H1 (cell line): ENCODE results near the gene NENF. TPM values are rescaled to one million over a fixed set of nuclear protein-coding genes. Genes with fewer than 3 reads are reported as not detected.

Experiments used
- CTCF ChIA-PET: fragments of 300-600 bp; sonication (Branson Sonifier 250); formaldehyde crosslinking; loops from one replicate; lab custom pipeline; 2021; ENCODE audit not compliant: partially characterized antibody; lab: Charles Lee
- POLR2A ChIA-PET: fragments of 300-600 bp; sonication (Branson Sonifier 250); formaldehyde crosslinking; loops from one replicate; lab custom pipeline; 2021; ENCODE audit warnings: inconsistent platforms; ENCODE audit not compliant: partially characterized antibody; lab: Charles Lee
- DNase-seq, 2 experiments: peaks; one replicate each; pipeline versions ENCODE4 v3.0.0 to v3.0.0-alpha.2; 2010 to 2022; ENCODE audit warnings: low spot score in 2 of 2, low read depth in 1 of 2, mixed read lengths in 1 of 2
- FAIRE-seq: peaks from 2 replicates; lab custom pipeline; 2011; peaks lifted over from hg19 to GRCh38; lab: Jason Lieb, UNC
- H2AFZ ChIP-seq: 2 replicates; pipeline ENCODE4 v1.8.1; 2012; ENCODE audit warnings: low read length, inconsistent platforms
- H2AK5ac ChIP-seq: 2 replicates; pipeline ENCODE4 v1.6.1; 2013; ENCODE audit warnings: low read depth, low read length
- H2BK120ac ChIP-seq: replicated peaks from 2 replicates; pipeline ENCODE3; 2013; ENCODE audit warnings: low read depth, low read length, inconsistent platforms
- H2BK12ac ChIP-seq: 2 replicates; pipeline ENCODE4 v1.6.1; 2013; ENCODE audit warnings: low read depth, low read length
- H2BK15ac ChIP-seq: 2 replicates; pipeline ENCODE4 v1.6.1; 2013; ENCODE audit warnings: low read length
- H2BK20ac ChIP-seq: 2 replicates; pipeline ENCODE4 v1.6.1; 2013; ENCODE audit warnings: low read length
- H2BK5ac ChIP-seq: 2 replicates; pipeline ENCODE4 v1.6.1; 2013; ENCODE audit warnings: low read depth, low read length
- H3K14ac ChIP-seq: 2 replicates; pipeline ENCODE4 v1.6.1; 2013; ENCODE audit warnings: inconsistent platforms; ENCODE audit not compliant: insufficient read length
- H3K18ac ChIP-seq: 2 replicates; pipeline ENCODE4 v1.6.1; 2013; ENCODE audit warnings: low read length; ENCODE audit errors: extremely low read depth
- H3K23ac ChIP-seq: 2 replicates; pipeline ENCODE4 v1.6.1; 2013; ENCODE audit warnings: inconsistent platforms; ENCODE audit not compliant: insufficient read length
- H3K23me2 ChIP-seq: 2 replicates; pipeline ENCODE4 v1.6.1; 2013; ENCODE audit warnings: low read depth, low read length
- H3K27ac ChIP-seq: 2 replicates; pipeline ENCODE4 v1.6.1; 2011; ENCODE audit warnings: low read depth, low read length, inconsistent platforms
- H3K27me3 ChIP-seq, 4 experiments: replicated peaks in 1 of 4; 1 replicate in 1 of 4; 2 replicates in 3 of 4; pipeline versions ENCODE4 v1.6.1 to v1.8.1; 2011 to 2013; ENCODE audit warnings: low read length in 3 of 4, mild to moderate bottlenecking in 3 of 4, inconsistent platforms in 2 of 4, mixed read lengths in 2 of 4, moderate library complexity in 1 of 4; ENCODE audit not compliant: control insufficient read depth in 3 of 4, insufficient read depth in 3 of 4; ENCODE audit errors: extremely low read depth in 1 of 4
- H3K36me3 ChIP-seq, 4 experiments: 2 replicates each; pipeline versions ENCODE4 v1.6.1 to v1.8.1; 2011 to 2013; ENCODE audit warnings: mild to moderate bottlenecking in 4 of 4, low read length in 3 of 4, moderate library complexity in 2 of 4, control low read depth in 1 of 4, inconsistent platforms in 1 of 4; ENCODE audit not compliant: insufficient read depth in 4 of 4, control insufficient read depth in 2 of 4
- H3K4ac ChIP-seq: replicated peaks from 2 replicates; pipeline ENCODE3; 2013; ENCODE audit warnings: low read length, low read depth, mixed read lengths, inconsistent platforms; ENCODE audit not compliant: insufficient read length
- H3K4me1 ChIP-seq, 4 experiments: replicated peaks in 1 of 4; 1 replicate in 1 of 4; 2 replicates in 3 of 4; pipeline versions ENCODE4 v1.6.1 to v1.8.1; 2011 to 2013; ENCODE audit warnings: low read length in 3 of 4, inconsistent platforms in 2 of 4, mixed read lengths in 1 of 4; ENCODE audit not compliant: insufficient read depth in 4 of 4, control insufficient read depth in 3 of 4
- H3K4me2 ChIP-seq, 2 experiments: 2 replicates each; pipeline versions ENCODE4 v1.6.1 to v1.8.1; 2011 to 2013; ENCODE audit warnings: low read depth in 2 of 2, low read length in 2 of 2, control low read depth in 1 of 2, inconsistent platforms in 1 of 2, mild to moderate bottlenecking in 1 of 2; ENCODE audit not compliant: insufficient read depth in 1 of 2
- H3K4me3 ChIP-seq, 4 experiments: fragments of 200-600, 300-600 bp in 1 of 4; sonication (generic), shearing (Covaris generic), sonication (Bioruptor Twin) in 1 of 4; 2 replicates each; pipeline versions ENCODE4 v1.5.1 to v1.8.1; 2011 to 2016; ENCODE audit warnings: low read length in 4 of 4, low read depth in 3 of 4, control low read depth in 2 of 4, inconsistent platforms in 2 of 4, mild to moderate bottlenecking in 2 of 4, mixed read lengths in 1 of 4, moderate library complexity in 1 of 4; ENCODE audit not compliant: insufficient read depth in 2 of 4; ENCODE audit errors: extremely low read depth in 1 of 4
- H3K56ac ChIP-seq: replicated peaks from 2 replicates; pipeline ENCODE3; 2013; ENCODE audit warnings: low read depth, mild to moderate bottlenecking, mixed read lengths, low read length, inconsistent platforms; ENCODE audit not compliant: insufficient read length
- H3K79me1 ChIP-seq: 2 replicates; pipeline ENCODE4 v1.6.1; 2013; ENCODE audit warnings: low read depth, low read length, control low read depth
- H3K79me2 ChIP-seq, 2 experiments: 2 replicates each; pipeline versions ENCODE4 v1.6.1 to v1.8.1; 2012 to 2013; ENCODE audit warnings: low read length in 2 of 2, mild to moderate bottlenecking in 2 of 2, inconsistent platforms in 1 of 2; ENCODE audit not compliant: insufficient read depth in 2 of 2, control insufficient read depth in 1 of 2
- H3K9ac ChIP-seq, 4 experiments: replicated peaks in 1 of 4; 1 replicate in 1 of 4; 2 replicates in 3 of 4; pipeline versions ENCODE4 v1.6.1 to v1.8.1; 2011 to 2013; ENCODE audit warnings: low read depth in 3 of 4, low read length in 3 of 4, control low read depth in 2 of 4, mild to moderate bottlenecking in 2 of 4, moderate library complexity in 2 of 4, inconsistent platforms in 1 of 4; ENCODE audit errors: extremely low read depth in 1 of 4
- H3K9me3 ChIP-seq, 2 experiments: 2 replicates each; pipeline versions ENCODE4 v1.6.1 to v1.8.1; 2012 to 2013; ENCODE audit warnings: mild to moderate bottlenecking in 2 of 2, moderate library complexity in 2 of 2, control low read depth in 1 of 2, inconsistent platforms in 1 of 2, low read depth in 1 of 2, low read length in 1 of 2, mixed read lengths in 1 of 2; ENCODE audit not compliant: insufficient read depth in 2 of 2
- H4K20me1 ChIP-seq, 2 experiments: replicated peaks in 1 of 2; 2 replicates each; pipeline versions ENCODE3 to v1.8.1; 2011 to 2013; ENCODE audit warnings: inconsistent platforms in 2 of 2, low read length in 2 of 2, mild to moderate bottlenecking in 1 of 2; ENCODE audit not compliant: insufficient read depth in 2 of 2, control insufficient read depth in 1 of 2
- H4K5ac ChIP-seq: 2 replicates; pipeline ENCODE4 v1.6.1; 2013; ENCODE audit warnings: low read length, low read depth, mixed read lengths, inconsistent platforms; ENCODE audit not compliant: insufficient read length
- H4K8ac ChIP-seq: 2 replicates; pipeline ENCODE4 v1.8.0; 2013; ENCODE audit warnings: mild to moderate bottlenecking, moderate library complexity, low read length, inconsistent platforms; ENCODE audit not compliant: insufficient read depth; ENCODE audit errors: extremely low read depth
- H4K91ac ChIP-seq: replicated peaks from 2 replicates; pipeline ENCODE3; 2013; ENCODE audit warnings: low read length, mixed read lengths, inconsistent platforms; ENCODE audit not compliant: insufficient read length
- FOSL1 ChIP-seq: IDR thresholded peaks from 2 replicates; pipeline ENCODE4 v1.6.1; 2011; ENCODE audit warnings: mild to moderate bottlenecking, low read depth, low read length, moderate library complexity; ENCODE audit not compliant: insufficient read depth
- GABPA ChIP-seq: IDR thresholded peaks from 2 replicates; pipeline ENCODE4 v1.6.1; 2011; ENCODE audit warnings: mild to moderate bottlenecking, low read length, moderate library complexity, borderline replicate concordance; ENCODE audit not compliant: insufficient read depth
- HDAC6 ChIP-seq: IDR thresholded peaks from one replicate; pipeline ENCODE4 v1.7.1; 2012; ENCODE audit warnings: low read depth, mild to moderate bottlenecking, inconsistent platforms, low read length, moderate library complexity
- KDM5A ChIP-seq: fragments of 200-600 bp; IDR thresholded peaks from 2 replicates; pipeline ENCODE4 v1.7.1; 2012; ENCODE audit warnings: mild to moderate bottlenecking, low read length, inconsistent platforms, mixed read lengths
- NANOG ChIP-seq: IDR thresholded peaks from 2 replicates; pipeline ENCODE4 v1.6.1; 2011; ENCODE audit warnings: low read length, low read depth, mild to moderate bottlenecking, inconsistent platforms; ENCODE audit not compliant: insufficient read depth, poor library complexity, severe bottlenecking
- RAD21 ChIP-seq, 2 experiments: IDR thresholded peaks in 1 of 2; conservative IDR thresholded peaks in 1 of 2; 2 replicates each; pipeline ENCODE4 v1.6.1; 2011; ENCODE audit warnings: low read depth in 2 of 2, low read length in 2 of 2, improper control_type of control experiment in 1 of 2, inconsistent platforms in 1 of 2, mild to moderate bottlenecking in 1 of 2, moderate library complexity in 1 of 2
- SP4 ChIP-seq: IDR thresholded peaks from 2 replicates; pipeline ENCODE4 v1.6.1; 2012; ENCODE audit warnings: low read length, inconsistent platforms
- WGBS, 2 experiments: shearing (Covaris generic) in 1 of 2; methylation state at CpG; one replicate each; pipeline versions ENCODE4 v1.1.6 to v1.1.7; 2013 to 2015; ENCODE audit warnings: low lambda C conversion rate in 2 of 2, mixed read lengths in 2 of 2, inconsistent platforms in 1 of 2, low coverage in 1 of 2, missing lambda C conversion rate in 1 of 2; ENCODE audit not compliant: insufficient replicate concordance in 2 of 2, insufficient coverage in 1 of 2, insufficient read length in 1 of 2; ENCODE audit errors: extremely low coverage in 1 of 2, missing lambda C conversion rate in 1 of 2; 5-methylcytosine and 5-hydroxymethylcytosine counted together
- polyA plus RNA-seq, 7 experiments: library from polyadenylated mRNA; depleted of rRNA in 3 of 7; stranded (reverse) in 5 of 7; unstranded in 2 of 7; fragments of >200 nt in 5 of 7; fragments of 200-250 nt in 2 of 7; gene quantifications; 1 replicate in 5 of 7; 2 replicates in 1 of 7; 4 replicates in 1 of 7; pipeline versions ENCODE4 v1.2.1 to v1.2.3, GENCODE V29; 2011 to 2013; ENCODE audit warnings: missing spikeins in 2 of 7, mixed read lengths in 2 of 7
- total RNA-seq: library from RNA; stranded (reverse); fragmentation: NEBNext Ultra II Directional; extraction: Animal tissue kit (Norgen Biotek cat#: 25700); gene quantifications from 2 replicates; pipeline ENCODE4 v1.2.1, GENCODE V29; 2021
- TF ChIP-seq, protein P1 (sequence below): IDR thresholded peaks from 2 replicates; pipeline ENCODE4 v1.6.1; 2012; ENCODE audit warnings: inconsistent platforms
- TF ChIP-seq, protein P2 (sequence below): IDR thresholded peaks from 2 replicates; pipeline ENCODE4 v1.6.1; 2011; ENCODE audit warnings: low read depth, mild to moderate bottlenecking, low read length; ENCODE audit not compliant: insufficient read depth

Gene NENF
- total and polyA plus RNA-seq, 2 of the 8 experiments (the other 6 are each of a cell fraction or from before 2014, with no cell fraction given) = 27.0 to 28.0 TPM

DNA sequence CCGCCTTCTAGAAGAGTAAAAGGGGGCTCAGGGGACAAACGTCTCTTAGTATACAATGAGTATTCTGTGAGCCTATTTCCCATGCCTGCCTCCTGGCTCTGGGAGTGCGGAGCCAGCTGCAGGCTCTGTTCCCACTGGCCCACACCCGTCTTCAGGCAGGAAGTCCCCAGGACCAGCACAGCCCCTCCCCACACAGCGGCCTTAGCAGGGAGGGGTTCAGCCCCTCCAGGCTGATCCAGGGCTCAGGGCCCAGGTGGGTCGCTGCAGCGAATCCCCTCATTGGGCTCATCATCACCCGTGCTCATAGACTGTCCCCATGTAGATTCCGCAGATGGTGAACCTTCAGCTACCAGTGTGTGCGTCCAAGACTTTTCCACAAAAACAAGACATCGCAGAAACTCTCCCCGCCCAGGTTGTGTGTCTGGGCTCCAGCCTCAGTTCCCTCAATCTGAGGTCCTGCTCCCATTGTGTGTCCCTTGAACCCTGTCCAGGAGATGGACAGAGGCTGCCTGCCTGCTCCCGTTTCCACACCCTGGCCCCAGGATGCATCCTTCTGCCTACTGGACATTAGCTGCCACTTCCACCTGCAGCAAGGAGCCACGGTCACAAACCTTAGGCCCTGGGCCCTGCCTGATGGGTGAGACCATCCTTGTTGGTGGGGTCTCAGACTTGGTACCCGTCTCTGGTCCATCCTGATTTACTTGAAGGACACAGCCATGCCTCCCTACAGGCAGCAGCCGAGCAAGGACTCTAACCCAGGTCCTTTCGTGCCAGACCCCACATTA is 39.4 kb downstream of the NENF start:
- Histone ChIP-seq H2BK120ac (no peak overlapping the region), H2BK15ac (no peak overlapping the region), H3K9me3 (no peaks in the 10 kb centered on the region), H2AFZ (no peak overlapping the region), H3K14ac (no peak overlapping the region), H2BK12ac (no peak overlapping the region), H3K23me2 (no peaks in the 10 kb centered on the region), H3K4me2 (no peak overlapping the region), H3K4me1 (no peaks in the 10 kb centered on the region), H2AK5ac (no peak overlapping the region), H4K5ac (no peak overlapping the region), H3K9ac (no peak overlapping the region), H3K36me3 (no peaks in the 10 kb centered on the region), H4K91ac (no peak overlapping the region), H3K56ac (no peak overlapping the region), H3K79me2 (no peaks in the 10 kb centered on the region), H4K20me1 (no peaks in the 10 kb centered on the region), H2BK5ac (no peak overlapping the region), H3K18ac (no peak overlapping the region), H4K8ac (no peak overlapping the region), H3K27me3 (no peaks in the 10 kb centered on the region), H3K79me1 (no peaks in the 10 kb centered on the region), H3K4me3 (no peak overlapping the region), H3K4ac (no peak overlapping the region), H3K27ac (no peak overlapping the region), H3K23ac (no peak overlapping the region), H2BK20ac (no peak overlapping the region)
- POLR2A ChIA-PET = interaction anchor here (0.5 to 6.0 kb wide), 3 partner anchors 55 to 453 kb away, joined by 3 to 25 read pairs (median 3); partner anchors contain the start of gene ATF3
- CTCF ChIA-PET = interaction anchor here (0.6 to 12.6 kb wide), 3 partner anchors 9 to 66 kb away, joined by 3 to 143 read pairs (median 4); no protein-coding TSS in a partner anchor
- FAIRE-seq = no peak
- DNase-seq = no peak
- WGBS, 2 experiments = 88% methylated on average over 17 of the region's 17 CpGs; no CpG with 5 or more reads in 1 of the 2 experiments
- TF ChIP-seq KDM5A (no peak), HDAC6 (no peak), RAD21 (IDR thresholded peaks at IDR 0.05 in 1 of 2, conservative IDR thresholded peaks at IDR 0.05 in 1 of 2; ENCODE audit: low read depth in 2 of 2, low read length in 2 of 2) (no peak), SP4 (no peak), NANOG (no peak), GABPA (no peak), FOSL1 (no peak)
- TF ChIP-seq, protein P1, sequence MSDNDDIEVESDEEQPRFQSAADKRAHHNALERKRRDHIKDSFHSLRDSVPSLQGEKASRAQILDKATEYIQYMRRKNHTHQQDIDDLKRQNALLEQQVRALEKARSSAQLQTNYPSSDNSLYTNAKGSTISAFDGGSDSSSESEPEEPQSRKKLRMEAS = no peak
- TF ChIP-seq, protein P2, sequence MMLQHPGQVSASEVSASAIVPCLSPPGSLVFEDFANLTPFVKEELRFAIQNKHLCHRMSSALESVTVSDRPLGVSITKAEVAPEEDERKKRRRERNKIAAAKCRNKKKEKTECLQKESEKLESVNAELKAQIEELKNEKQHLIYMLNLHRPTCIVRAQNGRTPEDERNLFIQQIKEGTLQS = no peak
